ENCODE data around the gene TUG1. TPM values are rescaled to one million over a fixed set of nuclear protein-coding genes. Genes with fewer than 3 reads are reported as not detected.

The TUG1 gene
- polyA plus RNA-seq, 1 of the 3 experiments (the other 2 are of a cell fraction): 46.8 TPM

DNA sequence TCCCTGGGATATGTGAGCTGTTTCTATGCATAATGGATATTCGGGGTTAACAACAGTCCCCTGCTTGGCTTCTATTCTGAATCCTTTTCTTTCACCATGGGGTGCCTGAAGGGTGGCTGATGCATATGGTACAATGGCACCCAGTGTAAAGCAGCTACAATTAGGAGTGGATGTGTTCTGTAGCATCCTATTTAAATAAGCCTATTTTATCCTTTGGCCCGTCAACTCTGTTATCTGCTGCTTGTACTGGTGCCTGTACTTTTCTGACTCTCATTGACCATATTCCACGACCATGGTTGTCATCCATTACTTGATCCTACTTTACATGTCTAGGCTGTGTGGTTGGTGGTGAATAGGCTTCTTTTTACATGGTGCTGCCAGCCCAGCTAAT is 1.3 kb downstream of the TUG1 start:
- 93% methylated on average over 3 of the region's 3 CpGs for WGBS (ENCODE audit: low lambda C conversion rate)
- peak overlapping the region; percentile 74 to 84 for H3K4me3 ChIP-seq (ENCODE audit: low read depth in 2 of 2, low read length in 1 of 2)
- H3K9me3 ChIP-seq: no peaks in the 10 kb centered on the region
- ChIA-PET CTCF (interaction anchor here (0.9 to 1.2 kb wide), 2 partner anchors 84 to 114 kb away, joined by 3 read pairs; no protein-coding TSS in a partner anchor), POLR2A (interaction anchor here (0.5 to 2.2 kb wide), 2 partner anchors 50 to 110 kb away, joined by 5 to 18 read pairs; partner anchors contain the start of gene SMTN)
- DNase-seq: no peak
- H3K27ac ChIP-seq (ENCODE audit: low read depth in 2 of 2, low read length in 1 of 2): no peak overlapping the region
- peaks cover 50 to 78% of the 10 kb centered on the region in 2 experiments for H3K36me3 ChIP-seq (replicated peaks in 1 of 2; ENCODE audit: control insufficient read depth in 1 of 2, insufficient read depth in 2 of 2, low read length in 1 of 2)
- peaks cover 85% of the 10 kb centered on the region for H3K79me2 ChIP-seq (ENCODE audit: insufficient read depth)
- no peaks in the 10 kb centered on the region for H3K27me3 ChIP-seq (ENCODE audit: insufficient read depth)
- H4K20me1 ChIP-seq (ENCODE audit: insufficient read depth): no peaks in the 10 kb centered on the region; the same call in 1 of the 2 replicates
- no peaks in the 10 kb centered on the region for H3K9me2 ChIP-seq
- TF ChIP-seq GABPA (IDR thresholded peaks at IDR 0.05; ENCODE audit: low read depth) (no peak), RXRA (IDR thresholded peaks at IDR 0.05; ENCODE audit: borderline replicate concordance, low read depth) (no peak), POLR2AphosphoS5 (IDR thresholded peaks at IDR 0.05; ENCODE audit: low read depth, low read length) (no peak), FOXM1 (IDR thresholded peaks at IDR 0.05; ENCODE audit: low read depth) (no peak), RCOR1 (IDR thresholded peaks at IDR 0.05; ENCODE audit: low read length) (no peak), SIN3A (IDR thresholded peaks at IDR 0.05; ENCODE audit: borderline replicate concordance, low read depth, low read length) (no peak), NFIC (IDR thresholded peaks at IDR 0.05; ENCODE audit: borderline replicate concordance) (no peak), MXI1 (IDR thresholded peaks at IDR 0.05; ENCODE audit: low read depth, low read length) (no peak), NRF1 (IDR thresholded peaks at IDR 0.05; ENCODE audit: low read depth, low read length) (no peak), CHD2 (IDR thresholded peaks at IDR 0.05; ENCODE audit: low read length, partially characterized antibody) (no peak)
- TF ChIP-seq, protein P1, sequence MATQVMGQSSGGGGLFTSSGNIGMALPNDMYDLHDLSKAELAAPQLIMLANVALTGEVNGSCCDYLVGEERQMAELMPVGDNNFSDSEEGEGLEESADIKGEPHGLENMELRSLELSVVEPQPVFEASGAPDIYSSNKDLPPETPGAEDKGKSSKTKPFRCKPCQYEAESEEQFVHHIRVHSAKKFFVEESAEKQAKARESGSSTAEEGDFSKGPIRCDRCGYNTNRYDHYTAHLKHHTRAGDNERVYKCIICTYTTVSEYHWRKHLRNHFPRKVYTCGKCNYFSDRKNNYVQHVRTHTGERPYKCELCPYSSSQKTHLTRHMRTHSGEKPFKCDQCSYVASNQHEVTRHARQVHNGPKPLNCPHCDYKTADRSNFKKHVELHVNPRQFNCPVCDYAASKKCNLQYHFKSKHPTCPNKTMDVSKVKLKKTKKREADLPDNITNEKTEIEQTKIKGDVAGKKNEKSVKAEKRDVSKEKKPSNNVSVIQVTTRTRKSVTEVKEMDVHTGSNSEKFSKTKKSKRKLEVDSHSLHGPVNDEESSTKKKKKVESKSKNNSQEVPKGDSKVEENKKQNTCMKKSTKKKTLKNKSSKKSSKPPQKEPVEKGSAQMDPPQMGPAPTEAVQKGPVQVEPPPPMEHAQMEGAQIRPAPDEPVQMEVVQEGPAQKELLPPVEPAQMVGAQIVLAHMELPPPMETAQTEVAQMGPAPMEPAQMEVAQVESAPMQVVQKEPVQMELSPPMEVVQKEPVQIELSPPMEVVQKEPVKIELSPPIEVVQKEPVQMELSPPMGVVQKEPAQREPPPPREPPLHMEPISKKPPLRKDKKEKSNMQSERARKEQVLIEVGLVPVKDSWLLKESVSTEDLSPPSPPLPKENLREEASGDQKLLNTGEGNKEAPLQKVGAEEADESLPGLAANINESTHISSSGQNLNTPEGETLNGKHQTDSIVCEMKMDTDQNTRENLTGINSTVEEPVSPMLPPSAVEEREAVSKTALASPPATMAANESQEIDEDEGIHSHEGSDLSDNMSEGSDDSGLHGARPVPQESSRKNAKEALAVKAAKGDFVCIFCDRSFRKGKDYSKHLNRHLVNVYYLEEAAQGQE (IDR thresholded peaks at IDR 0.05; ENCODE audit: low read depth, low read length): no peak
- TF ChIP-seq, protein P2, sequence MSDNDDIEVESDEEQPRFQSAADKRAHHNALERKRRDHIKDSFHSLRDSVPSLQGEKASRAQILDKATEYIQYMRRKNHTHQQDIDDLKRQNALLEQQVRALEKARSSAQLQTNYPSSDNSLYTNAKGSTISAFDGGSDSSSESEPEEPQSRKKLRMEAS (IDR thresholded peaks at IDR 0.05; ENCODE audit: low read depth): no peak
- TF ChIP-seq, protein P3, sequence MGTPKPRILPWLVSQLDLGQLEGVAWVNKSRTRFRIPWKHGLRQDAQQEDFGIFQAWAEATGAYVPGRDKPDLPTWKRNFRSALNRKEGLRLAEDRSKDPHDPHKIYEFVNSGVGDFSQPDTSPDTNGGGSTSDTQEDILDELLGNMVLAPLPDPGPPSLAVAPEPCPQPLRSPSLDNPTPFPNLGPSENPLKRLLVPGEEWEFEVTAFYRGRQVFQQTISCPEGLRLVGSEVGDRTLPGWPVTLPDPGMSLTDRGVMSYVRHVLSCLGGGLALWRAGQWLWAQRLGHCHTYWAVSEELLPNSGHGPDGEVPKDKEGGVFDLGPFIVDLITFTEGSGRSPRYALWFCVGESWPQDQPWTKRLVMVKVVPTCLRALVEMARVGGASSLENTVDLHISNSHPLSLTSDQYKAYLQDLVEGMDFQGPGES (IDR thresholded peaks at IDR 0.05; ENCODE audit: low read depth, low read length): no peak
- H3K4me2 ChIP-seq: peak overlapping the region; percentile 79
- peaks cover 0 to 8% of the 10 kb centered on the region in 2 experiments; a peak in 2 of 4 replicates for H3K4me1 ChIP-seq (ENCODE audit: control insufficient read depth in 1 of 2, insufficient read depth in 2 of 2, low read depth in 1 of 2, low read length in 1 of 2)
- peaks cover 5% of the 10 kb centered on the region for H3F3A ChIP-seq (replicated peaks; ENCODE audit: insufficient read depth)
- no peak overlapping the region for H2AFZ ChIP-seq (ENCODE audit: low read depth)
- H3K9ac ChIP-seq: peak overlapping the region; percentile 93; the same call in 1 of the 2 replicates
